Prostate gland (tissue), 2 donors: ENCODE measurements around the gene APBA2.
"Not testable (repeated sequence)": the region's sequence is repeated elsewhere in the genome, so short reads cannot be mapped to it uniquely, and the experiment has no call there.

Source experiments
- POLR2A ChIP-seq: fragments of 450-650 bp; IDR thresholded peaks from one replicate; pipeline ENCODE4 v1.6.1; 2016; ENCODE audit warnings: antibody characterized with exemption, mild to moderate bottlenecking
- TF ChIP-seq, protein P1 (sequence below), 4 experiments: fragments of 200-600 bp in 2 of 4; fragments of 450-650 bp in 2 of 4; sonication (generic) in 2 of 4; IDR thresholded peaks; 1 replicate in 3 of 4; 2 replicates in 1 of 4; pipeline ENCODE4 v1.5.1; 2016 to 2019; ENCODE audit warnings: antibody characterized with exemption in 4 of 4, mild to moderate bottlenecking in 2 of 4, moderate library complexity in 2 of 4

DNA sequence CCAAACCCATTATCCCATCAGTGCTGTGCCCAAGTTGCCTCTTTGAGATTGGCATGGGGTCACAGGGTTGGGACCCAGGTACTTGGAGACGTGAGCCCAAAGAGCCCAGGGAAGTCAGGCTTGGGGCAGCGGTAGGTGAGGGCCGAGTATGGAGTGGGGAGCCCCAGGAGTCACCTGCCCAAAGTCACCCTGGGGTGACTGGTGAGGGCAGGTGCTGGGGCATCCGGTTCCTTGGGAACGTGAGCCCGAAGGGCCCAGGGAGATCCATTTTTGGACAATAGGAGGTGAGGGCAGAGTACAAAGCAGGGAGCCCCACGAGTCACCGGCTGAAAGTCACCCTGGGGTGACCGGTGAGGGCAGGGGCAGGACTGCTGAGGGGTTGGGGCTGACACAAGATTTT, 37.8 kb upstream of the APBA2 start:
- TF ChIP-seq, protein P1, sequence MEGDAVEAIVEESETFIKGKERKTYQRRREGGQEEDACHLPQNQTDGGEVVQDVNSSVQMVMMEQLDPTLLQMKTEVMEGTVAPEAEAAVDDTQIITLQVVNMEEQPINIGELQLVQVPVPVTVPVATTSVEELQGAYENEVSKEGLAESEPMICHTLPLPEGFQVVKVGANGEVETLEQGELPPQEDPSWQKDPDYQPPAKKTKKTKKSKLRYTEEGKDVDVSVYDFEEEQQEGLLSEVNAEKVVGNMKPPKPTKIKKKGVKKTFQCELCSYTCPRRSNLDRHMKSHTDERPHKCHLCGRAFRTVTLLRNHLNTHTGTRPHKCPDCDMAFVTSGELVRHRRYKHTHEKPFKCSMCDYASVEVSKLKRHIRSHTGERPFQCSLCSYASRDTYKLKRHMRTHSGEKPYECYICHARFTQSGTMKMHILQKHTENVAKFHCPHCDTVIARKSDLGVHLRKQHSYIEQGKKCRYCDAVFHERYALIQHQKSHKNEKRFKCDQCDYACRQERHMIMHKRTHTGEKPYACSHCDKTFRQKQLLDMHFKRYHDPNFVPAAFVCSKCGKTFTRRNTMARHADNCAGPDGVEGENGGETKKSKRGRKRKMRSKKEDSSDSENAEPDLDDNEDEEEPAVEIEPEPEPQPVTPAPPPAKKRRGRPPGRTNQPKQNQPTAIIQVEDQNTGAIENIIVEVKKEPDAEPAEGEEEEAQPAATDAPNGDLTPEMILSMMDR (IDR thresholded peaks at IDR 0.05), result not testable (repeated sequence)
- TF ChIP-seq POLR2A, result not testable (repeated sequence)
